NCI-H128 (cell line): ENCODE results near the gene FLNA.
"Not testable (repeated sequence)": the region's sequence is repeated elsewhere in the genome, so short reads cannot be mapped to it uniquely, and the experiment has no call there.

ENCODE experiments used
- DNase-seq: peaks from one replicate; lab custom pipeline; 2025; ENCODE audit not compliant: unreplicated experiment; lab: John Stamatoyannopoulos, UW

The FLNA gene

GRCh38 chrX:154359362-154360154 is 14.9 kb downstream of the FLNA start:
- no peak for DNase-seq

- DNase-seq: no peak
Observed at GRCh38 chrX:154358829-154359228, 15.6 kb downstream of the FLNA start.

DNA sequence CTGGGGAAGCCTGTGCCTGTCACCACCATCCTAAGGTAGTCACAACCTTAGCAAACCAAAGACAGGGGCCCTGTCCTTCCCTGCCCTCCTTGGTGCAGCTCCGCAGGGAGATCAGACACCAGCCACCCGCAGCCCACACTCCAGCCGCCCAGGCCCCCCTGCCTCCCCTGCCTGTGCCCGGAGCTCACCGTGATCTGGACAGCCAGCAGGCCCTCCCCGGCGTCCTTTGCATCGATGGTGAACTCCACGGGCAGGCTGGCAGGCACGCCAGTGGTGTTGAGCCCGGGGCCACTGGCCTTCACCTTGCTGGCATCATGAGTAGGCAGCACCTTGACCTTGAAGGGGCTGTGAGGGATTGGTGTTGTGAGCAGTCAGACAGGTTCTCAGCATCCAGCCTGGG is 16.4 kb downstream of the FLNA start:
- DNase-seq: no peak

DNA sequence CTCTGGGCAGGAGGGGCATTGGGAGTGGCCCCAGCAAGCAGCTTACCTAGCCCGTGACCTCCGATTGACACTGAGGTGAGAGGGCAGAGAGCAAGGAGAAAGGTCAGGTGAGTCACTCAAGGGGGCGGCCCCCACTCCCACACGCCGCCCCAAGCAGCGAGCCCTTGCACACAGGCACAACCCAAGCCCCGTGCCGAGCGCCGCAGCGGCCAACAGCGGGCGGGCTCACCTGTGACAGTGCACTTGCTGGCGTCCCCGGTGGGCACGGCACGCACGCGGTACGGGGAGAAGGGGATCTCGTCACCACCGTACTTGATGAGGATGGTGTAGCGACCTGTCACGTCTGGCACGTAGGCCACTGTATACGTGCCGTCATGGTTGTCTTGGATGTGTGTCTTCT is 17.2 kb downstream of the FLNA start:
- no peak for DNase-seq

DNA sequence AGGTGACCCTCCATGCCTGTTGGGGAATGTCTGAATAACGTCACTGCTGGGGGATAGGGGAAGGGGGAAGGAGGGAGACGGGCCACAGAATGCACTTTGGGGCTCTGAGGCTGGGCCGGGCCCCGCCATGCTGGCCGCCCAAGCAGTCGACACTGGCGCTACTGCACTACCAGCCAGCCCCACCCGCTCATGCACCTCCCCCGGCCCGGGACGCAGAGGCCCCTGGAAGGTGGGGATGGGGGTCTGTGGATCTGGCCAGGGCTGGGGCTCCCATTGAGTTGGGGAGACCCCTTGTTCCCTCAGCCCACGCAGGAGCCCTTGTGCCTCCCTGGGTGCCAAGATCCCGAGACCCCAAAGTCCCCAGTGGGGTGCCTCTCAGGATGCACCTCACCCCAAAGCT is 17.8 kb downstream of the FLNA start:
- DNase-seq: no peak

DNA sequence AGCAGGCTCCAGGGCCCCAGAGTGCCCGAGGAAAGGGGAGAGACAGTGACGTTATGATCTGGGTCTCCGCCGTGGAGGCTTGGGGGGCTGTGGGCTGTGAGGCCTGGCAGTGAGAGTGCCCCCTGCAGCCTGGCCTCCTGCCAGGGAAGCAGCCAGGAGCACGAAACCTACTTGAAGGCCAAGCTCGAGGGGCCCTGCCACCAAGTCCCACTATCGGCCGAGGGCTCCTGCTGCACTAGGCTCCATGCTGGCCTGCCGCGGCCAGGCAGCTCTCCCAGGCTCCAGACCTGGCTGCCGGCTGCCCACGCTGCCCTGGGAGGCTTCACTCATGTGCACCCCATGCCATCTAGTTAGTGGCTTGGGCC is 18.7 kb downstream of the FLNA start:
- DNase-seq: no peak

- DNase-seq: no peak
Observed at GRCh38 chrX:154355094-154355775, 19.2 kb downstream of the FLNA start.

- no peak for DNase-seq
Observed at GRCh38 chrX:154354516-154354915, 19.9 kb downstream of the FLNA start.

DNA sequence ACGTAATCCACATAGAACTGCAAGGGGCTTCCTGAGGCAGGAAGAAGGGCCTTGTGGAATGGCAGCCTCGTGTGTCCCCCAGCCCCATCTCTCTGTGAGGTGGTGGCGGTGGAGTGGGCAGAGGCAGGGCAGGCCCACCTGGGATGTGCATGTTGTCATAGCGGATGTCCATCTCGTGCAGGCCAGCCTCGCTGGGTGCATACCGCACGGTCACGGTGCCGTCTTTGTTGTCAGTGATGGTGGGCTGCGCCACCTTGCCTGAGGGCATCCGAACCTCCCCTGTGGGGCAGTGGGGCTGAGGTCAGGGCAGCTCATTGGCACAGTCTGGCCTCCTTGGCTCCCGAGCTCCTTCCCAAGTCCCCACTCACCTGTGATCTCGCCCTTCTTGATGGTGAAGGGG is 20.4 kb downstream of the FLNA start:
- no peak for DNase-seq

DNA sequence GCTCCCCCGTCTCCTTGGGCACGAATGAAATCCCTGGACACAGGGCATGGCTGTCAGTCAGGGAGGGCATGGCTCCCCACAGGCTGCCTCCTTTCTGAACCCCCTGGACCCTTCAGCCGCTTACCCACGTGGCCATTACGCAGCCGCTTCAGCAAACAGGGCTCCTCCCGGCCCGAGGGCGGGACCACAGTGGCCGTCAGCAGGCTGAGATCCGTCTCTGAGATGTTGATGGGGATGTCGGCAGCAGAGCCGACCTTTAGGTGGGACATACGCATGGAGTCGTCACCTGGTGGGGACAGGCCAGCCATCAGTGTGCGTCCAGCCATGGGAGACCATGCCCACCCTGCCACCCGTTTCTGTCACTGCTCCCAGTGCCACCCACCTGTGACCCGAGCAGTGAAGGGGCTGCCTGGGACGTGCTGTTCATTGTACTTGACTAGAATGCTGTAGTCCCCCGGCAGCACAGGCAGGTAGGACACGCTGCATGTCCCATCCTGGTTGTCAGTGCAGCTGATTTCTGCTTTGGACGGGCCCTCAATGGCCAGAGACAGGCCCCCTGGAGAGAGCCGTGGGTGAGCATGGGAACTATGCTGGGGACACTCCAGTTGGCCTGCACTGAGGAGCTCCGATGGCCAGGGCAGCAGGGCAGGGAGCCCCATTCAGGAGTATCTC is 21.1 kb downstream of the FLNA start:
- DNase-seq: no peak

DNA sequence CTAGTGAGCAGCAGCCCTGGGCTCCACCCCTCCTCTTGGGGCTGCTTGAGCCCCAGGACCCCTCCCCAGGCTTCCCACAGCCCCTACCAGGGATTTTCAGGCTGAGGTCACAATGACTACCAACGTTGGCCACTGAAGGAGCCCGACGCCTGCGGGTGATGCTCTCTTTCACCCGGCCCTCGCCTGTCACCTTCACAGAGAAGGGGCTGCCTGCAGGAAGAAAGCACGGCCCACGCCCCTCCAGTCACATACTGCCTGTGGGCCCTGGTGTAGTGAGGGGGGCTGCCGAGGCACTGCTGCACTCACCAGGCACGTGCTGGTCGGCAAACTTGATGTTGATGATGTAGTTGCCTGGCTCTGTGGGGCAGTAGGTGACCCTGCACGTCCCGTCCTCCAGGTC is 22.0 kb downstream of the FLNA start:
- no peak for DNase-seq

DNA sequence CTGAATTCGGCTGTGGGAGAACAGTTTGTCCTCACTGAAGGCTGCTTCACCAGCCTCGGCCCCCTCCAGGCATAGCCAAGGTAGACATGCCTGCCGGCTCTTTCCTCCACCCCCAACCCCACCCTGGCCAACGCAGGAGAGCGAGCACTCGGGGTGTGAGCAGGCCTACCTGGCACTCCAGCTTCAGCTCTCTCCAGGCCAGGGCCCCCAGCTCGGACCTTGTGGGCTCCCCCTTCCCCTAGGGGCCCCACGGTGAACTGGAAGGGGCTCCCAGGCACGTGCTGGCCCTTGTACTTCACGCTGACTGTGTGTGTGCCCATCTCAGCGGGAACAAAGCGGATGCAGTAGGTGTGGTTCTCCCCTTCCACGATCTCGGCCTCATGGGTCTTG is 22.4 kb downstream of the FLNA start:
- no peak for DNase-seq

DNA sequence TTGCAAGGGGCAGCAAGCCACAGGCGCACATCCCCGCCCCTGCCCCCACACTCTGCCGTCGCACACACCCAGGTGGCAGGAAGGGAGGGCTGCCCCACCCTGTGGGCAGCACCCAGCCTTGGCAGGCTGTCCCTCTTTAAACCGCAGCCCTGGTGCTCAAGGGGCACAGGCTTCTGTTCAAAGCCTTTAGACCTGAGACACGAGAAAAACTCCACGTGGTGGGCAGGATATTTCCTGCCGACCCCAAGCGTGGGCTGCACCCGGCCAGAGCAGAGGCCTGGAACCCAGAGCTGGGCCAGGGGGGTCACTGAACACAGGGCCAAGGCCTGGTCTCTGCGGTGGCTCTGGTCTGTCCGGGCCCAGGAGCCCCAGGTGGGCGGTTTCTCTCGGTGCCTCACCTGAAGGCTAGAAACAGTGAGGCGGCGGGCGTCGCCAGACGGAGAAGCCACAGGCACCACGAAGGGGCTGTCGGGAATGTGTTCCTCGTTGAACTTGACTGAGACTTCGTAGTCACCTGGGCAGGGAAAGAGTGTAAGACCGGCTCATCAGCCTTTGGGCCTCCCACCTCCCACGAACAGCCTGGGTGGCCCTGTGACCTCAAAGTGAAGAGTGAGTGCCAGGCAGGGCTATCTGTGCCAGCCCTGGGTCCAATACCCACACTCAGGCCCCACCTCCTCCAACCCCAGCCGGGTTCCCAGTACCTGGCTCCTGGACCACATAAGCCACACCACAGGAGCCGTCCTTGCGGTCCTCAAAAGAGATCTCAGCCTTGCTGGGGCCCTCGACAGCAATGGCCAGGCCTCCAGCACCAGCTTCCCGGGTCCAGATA is 23.0 kb downstream of the FLNA start:
- no peak for DNase-seq

DNA sequence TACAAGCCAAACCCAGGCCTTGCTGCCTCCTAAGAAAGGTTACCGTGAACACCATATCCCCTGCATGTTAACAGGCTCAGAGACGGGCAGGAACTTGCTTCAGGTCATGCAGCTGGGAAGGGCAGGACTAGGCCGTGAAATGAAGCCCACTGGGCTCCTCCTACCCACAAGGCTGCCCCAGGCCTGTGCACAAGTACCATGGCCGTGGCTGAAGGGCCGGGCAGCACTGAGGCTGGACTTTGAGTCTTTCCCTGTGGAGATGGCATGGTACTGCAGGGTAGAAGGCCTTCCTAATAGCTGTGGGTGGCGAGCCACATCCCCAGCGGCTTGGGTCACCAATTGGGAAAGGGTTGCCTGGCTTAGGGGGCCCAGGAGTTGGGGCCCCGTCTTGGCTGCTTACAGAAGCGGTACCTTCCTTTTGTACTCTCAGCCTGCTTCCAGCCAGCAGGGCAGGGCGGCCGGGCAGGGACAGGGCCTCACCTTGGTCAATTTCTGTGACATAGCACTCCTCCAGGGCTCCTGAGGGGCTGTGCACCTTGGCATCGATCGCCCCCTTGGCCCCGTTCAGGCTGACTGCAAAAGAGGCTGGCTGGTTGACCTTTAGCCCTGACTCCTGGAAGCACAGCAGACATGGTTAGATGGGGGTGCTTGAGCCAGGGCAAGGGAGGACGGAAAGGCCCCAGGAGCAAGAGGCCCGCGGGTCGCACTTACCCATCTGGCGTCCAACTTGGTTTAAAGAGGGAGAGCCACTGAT is 23.8 kb downstream of the FLNA start:
- no peak for DNase-seq

DNA sequence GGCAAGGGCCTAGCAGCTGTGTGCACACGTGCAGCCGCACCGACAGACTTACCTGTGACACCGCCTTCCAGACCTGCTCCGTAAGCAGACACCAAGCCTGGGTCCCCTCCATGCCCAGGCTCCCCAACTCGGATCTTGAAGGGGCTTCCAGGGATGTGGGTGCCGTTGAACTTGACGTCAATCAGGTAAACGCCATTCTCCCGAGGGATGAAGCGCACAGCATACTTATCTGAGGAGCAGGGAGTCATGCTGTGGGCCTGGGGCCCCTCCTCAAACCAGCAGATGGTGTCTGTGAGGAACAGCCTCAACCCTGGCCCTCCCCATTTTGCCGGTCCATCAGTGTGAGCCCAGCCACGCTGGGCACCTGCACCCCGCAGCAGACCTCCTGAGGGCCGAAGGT is 24.5 kb downstream of the FLNA start:
- DNase-seq: no peak

DNA sequence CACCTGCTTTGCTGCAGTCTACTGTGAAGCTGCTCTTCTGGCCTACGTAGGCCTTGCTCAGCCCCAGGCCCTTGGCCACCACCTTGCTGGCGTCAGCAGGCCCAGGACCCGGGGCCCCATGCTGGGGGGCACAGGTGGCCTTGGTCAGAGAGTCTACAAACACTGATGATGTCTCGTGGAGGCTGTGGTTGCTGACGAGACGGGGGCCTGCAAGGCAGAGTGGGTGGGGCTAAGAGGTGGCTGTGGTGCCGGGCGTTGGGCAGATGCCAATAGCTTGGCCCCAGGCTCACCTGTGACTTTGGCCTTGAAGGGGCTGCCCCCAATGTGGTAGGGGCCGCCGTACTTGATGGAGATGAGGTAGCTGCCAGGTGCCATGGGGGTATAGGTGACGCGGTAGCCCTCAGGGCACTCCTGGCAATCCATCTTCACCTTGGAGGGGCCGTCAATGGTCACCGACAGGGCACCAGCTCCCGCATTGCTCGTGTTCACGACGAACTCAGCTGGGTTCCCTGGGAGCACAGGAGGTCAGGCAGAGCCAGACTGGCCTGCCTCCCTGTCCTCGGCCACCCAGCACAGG is 25.0 kb downstream of the FLNA start:
- DNase-seq: no peak

- no peak for DNase-seq
Observed at GRCh38 chrX:154348646-154349358, 25.6 kb downstream of the FLNA start.

GRCh38 chrX:154348114-154348531 is 26.3 kb downstream of the FLNA start:
- no peak for DNase-seq

DNA sequence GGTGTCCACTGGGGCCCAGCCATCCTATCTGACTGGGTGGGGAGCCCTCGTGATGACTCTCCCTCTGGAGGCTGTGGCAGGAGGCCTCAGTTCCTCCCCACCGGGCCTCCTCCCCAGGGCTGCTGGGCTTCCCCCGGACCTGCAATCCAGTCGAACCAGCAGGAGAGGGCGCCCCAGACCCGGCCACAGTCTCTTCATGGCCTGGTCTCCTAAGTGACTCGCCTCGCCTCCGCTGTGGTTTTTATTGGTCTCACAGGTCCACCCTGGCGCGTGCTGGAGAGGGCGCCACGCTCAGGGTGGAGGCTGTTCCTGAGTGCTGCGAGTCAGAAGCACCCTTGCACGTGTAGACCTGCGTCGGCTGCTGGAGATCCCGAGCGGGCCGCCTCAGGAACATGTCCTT is 30.8 kb downstream of the FLNA start:
- not testable (repeated sequence) for DNase-seq

GRCh38 chrX:154343063-154343462 is 31.4 kb downstream of the FLNA start:
- DNase-seq: not testable (repeated sequence)
